HepG2 (cell line): ENCODE results near the gene YY1. TPM values are rescaled to one million over a fixed set of nuclear protein-coding genes. Genes with fewer than 3 reads are reported as not detected.

ENCODE experiments used
- CCAR2 ChIP-seq: fragments of 200-400 bp; formaldehyde crosslinking; optimal IDR thresholded peaks from 2 replicates; pipeline ENCODE3; 2018; ENCODE audit warnings: low read depth, mild to moderate bottlenecking, low read length, moderate library complexity
- HMGXB4 ChIP-seq, 2 experiments: sonication (generic) in 1 of 2; formaldehyde crosslinking in 1 of 2; IDR thresholded peaks; 2 replicates each; pipeline versions ENCODE4 v1.4.0 to v1.6.1; 2018 to 2020; ENCODE audit warnings: missing genetic modification reagents in 2 of 2, borderline replicate concordance in 1 of 2, low read depth in 1 of 2, mild to moderate bottlenecking in 1 of 2, missing biosample characterization in 1 of 2
- ZBTB49 ChIP-seq: sonication (generic); formaldehyde crosslinking; IDR thresholded peaks from 2 replicates; pipeline ENCODE4 v1.4.0; 2020; ENCODE audit warnings: missing genetic modification reagents, borderline replicate concordance
- ZNF101 ChIP-seq: sonication (generic); formaldehyde crosslinking; IDR thresholded peaks from 2 replicates; pipeline ENCODE4 v1.4.0; 2020; ENCODE audit warnings: mild to moderate bottlenecking, low read depth, missing genetic modification reagents, borderline replicate concordance
- ZNF20 ChIP-seq: sonication (generic); formaldehyde crosslinking; IDR thresholded peaks from 2 replicates; pipeline ENCODE4 v1.4.0; 2020; ENCODE audit warnings: mild to moderate bottlenecking, moderate library complexity, missing genetic modification reagents
- ZNF30 ChIP-seq: sonication (generic); formaldehyde crosslinking; IDR thresholded peaks from 2 replicates; pipeline ENCODE4 v1.5.0; 2020; ENCODE audit warnings: mild to moderate bottlenecking, missing genetic modification reagents
- ZNF580 ChIP-seq: IDR thresholded peaks from 2 replicates; pipeline ENCODE4 v1.6.1; 2016; ENCODE audit warnings: low read depth, borderline replicate concordance
- ZNF704 ChIP-seq: sonication (generic); formaldehyde crosslinking; IDR thresholded peaks from 2 replicates; pipeline ENCODE4 v1.8.1; 2023; ENCODE audit warnings: mild to moderate bottlenecking, inconsistent platforms, moderate library complexity, missing genetic modification reagents, borderline replicate concordance
- polyA plus RNA-seq, 8 experiments: library from polyadenylated mRNA; depleted of rRNA in 3 of 8; stranded (reverse) in 7 of 8; unstranded in 1 of 8; fragments of >200 nt; fragmentation: Illumina TruSeq in 4 of 8; extraction: Trizol in 4 of 8; gene quantifications; 2 replicates each; pipeline versions ENCODE4 v1.2.1 to v1.2.3, GENCODE V29; 2011 to 2016; ENCODE audit warnings: low read depth in 4 of 8, missing spikeins in 1 of 8, mixed read lengths in 1 of 8; ENCODE audit not compliant: insufficient read depth in 1 of 8
- total RNA-seq, 5 experiments: library from RNA; depleted of rRNA; stranded (reverse); fragments of >200 nt; fragmentation: Illumina TruSeq; extraction: Trizol; gene quantifications; 2 replicates each; pipeline ENCODE4 v1.2.3, GENCODE V29; 2016; ENCODE audit warnings: low read depth in 1 of 5

YY1 gene
- total and polyA plus RNA-seq, 2 of the 13 experiments (the other 11 are each of a cell fraction or from before 2014, with no cell fraction given) = 29.4 to 68.1 TPM

GRCh38 chr14:100274250-100274649 lies 35.3 kb downstream of the YY1 start (continued):
- TF ChIP-seq HMGXB4 (CRISPR knock-in tag; IDR thresholded peaks at IDR 0.05; ENCODE audit: borderline replicate concordance in 1 of 2, low read depth in 1 of 2) = no peak
- no peak for TF ChIP-seq ZBTB49 (CRISPR knock-in tag)
- no peak for TF ChIP-seq ZNF30
- TF ChIP-seq ZNF580 (CRISPR knock-in tag) = no peak
- TF ChIP-seq ZNF101 (CRISPR knock-in tag) = no peak
- TF ChIP-seq CCAR2 = no peak
- no peak for TF ChIP-seq ZNF704 (CRISPR knock-in tag)
- no peak for TF ChIP-seq ZNF20 (CRISPR knock-in tag)
